GM23248 (cell line): ENCODE measurements around the gene ELF1. TPM values are rescaled to one million over a fixed set of nuclear protein-coding genes. Genes with fewer than 3 reads are reported as not detected.

Experiments used
- DNase-seq: peaks from one replicate; pipeline ENCODE4 v3.0.0-alpha.2; 2015
- H2AFZ ChIP-seq: fragments of 200-600 bp; sonication (generic); 2 replicates; pipeline ENCODE4 v1.6.1; 2016; ENCODE audit warnings: antibody characterized with exemption
- H3F3A ChIP-seq: fragments of 200-600 bp; sonication (generic); 2 replicates; pipeline ENCODE4 v1.6.1; 2016; ENCODE audit warnings: mild to moderate bottlenecking, antibody characterized with exemption, mixed run types; ENCODE audit not compliant: insufficient read depth
- H3K27ac ChIP-seq: fragments of 200-600 bp; sonication (generic); 2 replicates; pipeline ENCODE4 v1.5.1; 2016; ENCODE audit warnings: mild to moderate bottlenecking
- H3K27me3 ChIP-seq: fragments of 200-600 bp; sonication (generic); replicated peaks from 2 replicates; pipeline ENCODE4 v1.6.1; 2016; ENCODE audit warnings: mild to moderate bottlenecking; ENCODE audit not compliant: insufficient read depth
- H3K36me3 ChIP-seq: fragments of 200-600 bp; sonication (generic); 2 replicates; pipeline ENCODE4 v1.6.1; 2016; ENCODE audit warnings: low read depth, mild to moderate bottlenecking
- H3K4me1 ChIP-seq: fragments of 200-600 bp; sonication (generic); 2 replicates; pipeline ENCODE4 v1.6.1; 2016; ENCODE audit warnings: mild to moderate bottlenecking; ENCODE audit not compliant: insufficient read depth
- H3K4me2 ChIP-seq: fragments of 200-600 bp; sonication (generic); one replicate; pipeline ENCODE4 v1.6.1; 2016; ENCODE audit warnings: mild to moderate bottlenecking; ENCODE audit not compliant: unreplicated experiment
- H3K4me3 ChIP-seq: fragments of 200-600 bp; sonication (generic); 2 replicates; pipeline ENCODE4 v1.5.1; 2016; ENCODE audit warnings: mild to moderate bottlenecking
- H3K79me2 ChIP-seq: fragments of 200-600 bp; sonication (generic); 2 replicates; pipeline ENCODE4 v1.6.1; 2016; ENCODE audit warnings: mild to moderate bottlenecking; ENCODE audit not compliant: insufficient read depth
- H3K9ac ChIP-seq: fragments of 200-600 bp; sonication (generic); 2 replicates; pipeline ENCODE4 v1.6.1; 2016; ENCODE audit warnings: mild to moderate bottlenecking
- H3K9me2 ChIP-seq: fragments of 200-600 bp; sonication (generic); 2 replicates; pipeline ENCODE4 v1.6.1; 2016; ENCODE audit warnings: mixed run types, mild to moderate bottlenecking, moderate library complexity; ENCODE audit not compliant: insufficient read depth
- H3K9me3 ChIP-seq: fragments of 200-600 bp; sonication (generic); one replicate; pipeline ENCODE4 v1.6.1; 2017; ENCODE audit warnings: low read depth
- H4K20me1 ChIP-seq: fragments of 200-600 bp; sonication (generic); 2 replicates; pipeline ENCODE4 v1.6.0; 2016; ENCODE audit not compliant: insufficient read depth
- EZH2 ChIP-seq: fragments of 200-600 bp; sonication (generic); IDR thresholded peaks from 2 replicates; pipeline ENCODE4 v1.6.1; 2018; ENCODE audit warnings: antibody characterized with exemption, mild to moderate bottlenecking; ENCODE audit not compliant: insufficient read depth, poor library complexity, severe bottlenecking
- EZH2phosphoT487 ChIP-seq: fragments of 200-600 bp; sonication (generic); IDR thresholded peaks from 2 replicates; pipeline ENCODE4 v1.6.1; 2018; ENCODE audit warnings: antibody characterized with exemption, moderate library complexity, mild to moderate bottlenecking, low read depth; ENCODE audit not compliant: insufficient read depth
- WGBS, 2 experiments: methylation state at CpG; one replicate each; pipeline ENCODE4 v1.1.6; 2015 to 2017; ENCODE audit warnings: low lambda C conversion rate in 2 of 2, low coverage in 1 of 2; ENCODE audit errors: missing lambda C conversion rate in 2 of 2; 5-methylcytosine and 5-hydroxymethylcytosine counted together
- in situ Hi-C: fragments of 300-500 bp; cut with MboI; formaldehyde crosslinking; loops from 2 replicates; pipeline ENCODE4 v1.15.0; 2020
- polyA plus RNA-seq: library from polyadenylated mRNA; unstranded; fragments of >200 nt; fragmentation: Nextera tagmentation; extraction: Ambion mirVana; gene quantifications from 2 replicates; pipeline ENCODE4 v1.2.1, GENCODE V29; 2016
- total RNA-seq: library from RNA; depleted of rRNA; stranded (reverse); fragments of >200 nt; shearing (Covaris generic); gene quantifications from 2 replicates; pipeline ENCODE4 v1.2.3, GENCODE V29; 2014

The ELF1 gene
- total and polyA plus RNA-seq, 2 experiments from 2014 or later, result 36.1 to 42.7 TPM

GRCh38 chr13:40946485-40946884 is 72.6 kb downstream of the ELF1 start:
- Histone ChIP-seq H3K36me3 (peaks cover 63% of the 10 kb centered on the region), H3F3A (peaks cover 13% of the 10 kb centered on the region; the same call in 1 of the 2 replicates), H3K9me2 (no peaks in the 10 kb centered on the region), H3K9ac (no peak overlapping the region), H4K20me1 (0 out of 2 replicates have a peak, but pooled peaks cover 3% of the 10 kb centered on the region), H2AFZ (no peak overlapping the region), H3K79me2 (peaks cover 43% of the 10 kb centered on the region), H3K4me1 (no peaks in the 10 kb centered on the region), H3K4me2 (no peak overlapping the region), H3K9me3 (no peaks in the 10 kb centered on the region), H3K27ac (no peak overlapping the region), H3K4me3 (no peak overlapping the region), H3K27me3 (no peaks in the 10 kb centered on the region)
- TF ChIP-seq EZH2phosphoT487 (no peak), EZH2 (no peak)
- 94 to 100% methylated on average over 1 of the region's 1 CpG for WGBS, 2 experiments
- no peak for DNase-seq
- in situ Hi-C loops, result no loop called here

GRCh38 chr13:40943073-40943472 is 76.0 kb downstream of the ELF1 start:
- no peak overlapping the region for H3K27ac ChIP-seq
- H3K4me2 ChIP-seq, result no peak overlapping the region
- H3K4me1 ChIP-seq, result no peaks in the 10 kb centered on the region
- no peak overlapping the region for H3K4me3 ChIP-seq
- no peaks in the 10 kb centered on the region for H3K27me3 ChIP-seq
- peaks cover 39% of the 10 kb centered on the region for H3K79me2 ChIP-seq
- DNase-seq, result no peak
- no peak overlapping the region for H2AFZ ChIP-seq
- peaks cover 64% of the 10 kb centered on the region for H3K36me3 ChIP-seq
- H3F3A ChIP-seq, result peaks cover 13% of the 10 kb centered on the region; the same call in 1 of the 2 replicates
- no peak for TF ChIP-seq EZH2phosphoT487
- TF ChIP-seq EZH2, result no peak
- no peaks in the 10 kb centered on the region for H4K20me1 ChIP-seq
- in situ Hi-C loops, result no loop called here
- H3K9me3 ChIP-seq, result no peaks in the 10 kb centered on the region
- H3K9me2 ChIP-seq, result no peaks in the 10 kb centered on the region
- no peak overlapping the region for H3K9ac ChIP-seq

- no peak overlapping the region for H2AFZ ChIP-seq
- WGBS, 2 experiments, result 52 to 59% methylated on average over 5 of the region's 5 CpGs
- H3K79me2 ChIP-seq, result peaks cover 44% of the 10 kb centered on the region
- H3K27me3 ChIP-seq, result no peaks in the 10 kb centered on the region
- no peak overlapping the region for H3K4me2 ChIP-seq
- in situ Hi-C loops, result no loop called here
- peaks cover 52% of the 10 kb centered on the region for H3K36me3 ChIP-seq
- H3K27ac ChIP-seq, result no peak overlapping the region
- peaks cover 13% of the 10 kb centered on the region; the same call in 1 of the 2 replicates for H3F3A ChIP-seq
- H3K4me3 ChIP-seq, result no peak overlapping the region
- H3K9me2 ChIP-seq, result no peaks in the 10 kb centered on the region
- H4K20me1 ChIP-seq, result no peaks in the 10 kb centered on the region
- H3K9me3 ChIP-seq, result no peaks in the 10 kb centered on the region
- no peak overlapping the region for H3K9ac ChIP-seq
- DNase-seq, result no peak
- TF ChIP-seq EZH2phosphoT487 (no peak), EZH2 (no peak)
- H3K4me1 ChIP-seq, result no peaks in the 10 kb centered on the region
These were observed 77.5 kb downstream of the ELF1 start for GRCh38 chr13:40941581-40941980.

- no peaks in the 10 kb centered on the region for H3K4me1 ChIP-seq
- H2AFZ ChIP-seq, result no peak overlapping the region
- no peak overlapping the region for H3K9ac ChIP-seq
- no peak for DNase-seq
- no peak overlapping the region for H3K27ac ChIP-seq
- H3K9me3 ChIP-seq, result no peaks in the 10 kb centered on the region
- peaks cover 41% of the 10 kb centered on the region for H3K79me2 ChIP-seq
- H3K9me2 ChIP-seq, result no peaks in the 10 kb centered on the region
- H3K4me2 ChIP-seq, result no peak overlapping the region
- H3F3A ChIP-seq, result peaks cover 13% of the 10 kb centered on the region; the same call in 1 of the 2 replicates
- no peak for TF ChIP-seq EZH2phosphoT487
- TF ChIP-seq EZH2, result no peak
- no peaks in the 10 kb centered on the region for H3K27me3 ChIP-seq
- peaks cover 48% of the 10 kb centered on the region for H3K36me3 ChIP-seq
- in situ Hi-C loops, result no loop called here
- H4K20me1 ChIP-seq, result no peaks in the 10 kb centered on the region
- 86% methylated on average over 6 of the region's 6 CpGs for WGBS, 2 experiments
- H3K4me3 ChIP-seq, result no peak overlapping the region
These were observed 78.3 kb downstream of the ELF1 start for GRCh38 chr13:40940841-40941240.
